ENCODE results near the gene ALOX15. TPM values are rescaled to one million over a fixed set of nuclear protein-coding genes. Genes with fewer than 3 reads are reported as not detected.

The ALOX15 gene
- total RNA-seq, 1 experiment from 2014 or later, result 0.31 TPM

DNA sequence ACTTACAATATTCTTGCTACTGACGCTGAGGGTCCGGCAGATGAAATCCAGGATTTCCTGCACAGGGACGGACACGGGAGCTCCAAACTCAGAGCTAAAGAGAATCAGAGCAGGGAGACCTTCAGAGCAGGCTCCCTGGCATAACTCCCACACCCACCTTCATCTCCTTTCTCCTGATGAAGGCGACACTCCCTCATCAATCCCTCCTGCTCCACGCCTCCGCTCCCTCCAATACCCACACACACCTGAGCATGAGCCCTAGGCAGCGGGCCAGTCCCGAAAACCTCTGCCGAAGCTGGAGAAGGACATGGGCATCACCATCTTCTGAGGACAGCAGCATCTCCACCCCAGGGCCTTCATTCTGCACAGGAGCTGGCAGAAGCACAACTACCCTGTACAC is 34.3 kb upstream of the ALOX15 start:
- WGBS (ENCODE audit: extremely low coverage, insufficient read length, low lambda C conversion rate), result 100% methylated on average over 3 of the region's 10 CpGs
- no peak overlapping the region for H4K91ac ChIP-seq (ENCODE audit: insufficient read length, low read depth, low read length)
- H2BK15ac ChIP-seq (ENCODE audit: low read depth, low read length), result no peak overlapping the region
- no peaks in the 10 kb centered on the region for H3K23me2 ChIP-seq (ENCODE audit: insufficient read length, low read depth, low read length, poor library complexity, severe bottlenecking)
- no peak overlapping the region for H3K23ac ChIP-seq (ENCODE audit: insufficient read length, low read depth, low read length)
- no peaks in the 10 kb centered on the region for H3K79me1 ChIP-seq (ENCODE audit: insufficient read depth, low read depth, low read length, poor library complexity, severe bottlenecking)
- no peak overlapping the region for H2AK5ac ChIP-seq (ENCODE audit: insufficient read length, low read length)
- H4K8ac ChIP-seq (replicated peaks; ENCODE audit: insufficient read length, low read depth, low read length), result no peak overlapping the region
- no peaks in the 10 kb centered on the region for H3K4me1 ChIP-seq (ENCODE audit: insufficient read depth, low read length)
- no peaks in the 10 kb centered on the region for H3K79me2 ChIP-seq (ENCODE audit: insufficient read depth, low read length)
- no peak overlapping the region for H3K9ac ChIP-seq (ENCODE audit: extremely low read depth, insufficient read length, low read length)
- Mint-ChIP-seq H3K27me3 (ENCODE audit: low read depth) (no peaks in the 10 kb centered on the region), H3K4me3 (no peak overlapping the region), H3K9me3 (no peaks in the 10 kb centered on the region), H3K36me3 (ENCODE audit: insufficient read depth in 1 of 3, low read depth in 3 of 3) (peaks cover 62 to 95% (median 94%) of the 10 kb centered on the region in 3 experiments), H3K4me1 (no peaks in the 10 kb centered on the region), H3K27ac (no peak overlapping the region; a peak in 1 of 7 replicates)
- no peak overlapping the region for H2BK5ac ChIP-seq (ENCODE audit: insufficient read length, low read length)
- H3K9me3 ChIP-seq (ENCODE audit: control insufficient read depth, low read depth, low read length), result no peaks in the 10 kb centered on the region
- no peak overlapping the region for H2BK20ac ChIP-seq (ENCODE audit: low read depth, low read length, poor library complexity, severe bottlenecking)
- no peak overlapping the region for H2BK12ac ChIP-seq (ENCODE audit: insufficient read length, low read depth, low read length)
- no peak overlapping the region for H3K27ac ChIP-seq (ENCODE audit: insufficient read length, low read depth, low read length)
- H3K18ac ChIP-seq (ENCODE audit: insufficient read length, low read depth, low read length), result no peak overlapping the region
- H2AFZ ChIP-seq (ENCODE audit: low read length), result no peak overlapping the region
- no peak overlapping the region for H2BK120ac ChIP-seq (ENCODE audit: low read depth, low read length, poor library complexity, severe bottlenecking)
- no peak overlapping the region for H3K14ac ChIP-seq (ENCODE audit: insufficient read depth, low read length)
- no peak overlapping the region for H4K5ac ChIP-seq (ENCODE audit: insufficient read length, low read depth, low read length)
- H3K27me3 ChIP-seq (ENCODE audit: insufficient read depth, low read length), result no peaks in the 10 kb centered on the region
- no peak overlapping the region for H3K4ac ChIP-seq (ENCODE audit: low read depth, low read length)
- DNase-seq, result no peak
- no peak overlapping the region for H3T11ph ChIP-seq (ENCODE audit: low read length)
- H3K56ac ChIP-seq (ENCODE audit: insufficient read length, low read depth, low read length), result no peak overlapping the region
- H4K20me1 ChIP-seq (ENCODE audit: control insufficient read depth, insufficient read depth, insufficient read length), result no peaks in the 10 kb centered on the region
- no peak overlapping the region for H3K4me2 ChIP-seq (ENCODE audit: insufficient read depth, insufficient read length, low read length)
- TF ChIP-seq, protein P1, sequence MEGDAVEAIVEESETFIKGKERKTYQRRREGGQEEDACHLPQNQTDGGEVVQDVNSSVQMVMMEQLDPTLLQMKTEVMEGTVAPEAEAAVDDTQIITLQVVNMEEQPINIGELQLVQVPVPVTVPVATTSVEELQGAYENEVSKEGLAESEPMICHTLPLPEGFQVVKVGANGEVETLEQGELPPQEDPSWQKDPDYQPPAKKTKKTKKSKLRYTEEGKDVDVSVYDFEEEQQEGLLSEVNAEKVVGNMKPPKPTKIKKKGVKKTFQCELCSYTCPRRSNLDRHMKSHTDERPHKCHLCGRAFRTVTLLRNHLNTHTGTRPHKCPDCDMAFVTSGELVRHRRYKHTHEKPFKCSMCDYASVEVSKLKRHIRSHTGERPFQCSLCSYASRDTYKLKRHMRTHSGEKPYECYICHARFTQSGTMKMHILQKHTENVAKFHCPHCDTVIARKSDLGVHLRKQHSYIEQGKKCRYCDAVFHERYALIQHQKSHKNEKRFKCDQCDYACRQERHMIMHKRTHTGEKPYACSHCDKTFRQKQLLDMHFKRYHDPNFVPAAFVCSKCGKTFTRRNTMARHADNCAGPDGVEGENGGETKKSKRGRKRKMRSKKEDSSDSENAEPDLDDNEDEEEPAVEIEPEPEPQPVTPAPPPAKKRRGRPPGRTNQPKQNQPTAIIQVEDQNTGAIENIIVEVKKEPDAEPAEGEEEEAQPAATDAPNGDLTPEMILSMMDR (conservative IDR thresholded peaks at IDR 0.05), result no peak
